Tibial nerve (tissue), 3 donors: ENCODE measurements around the gene GRM8.

ENCODE experiments used
- POLR2A ChIP-seq, 2 donors: fragments of 450-650 bp; IDR thresholded peaks; one replicate each; pipeline ENCODE4 v1.6.1; 2017; ENCODE audit warnings: antibody characterized with exemption in 2 of 2, mild to moderate bottlenecking in 2 of 2, moderate library complexity in 2 of 2
- TF ChIP-seq, protein P1 (sequence below), 5 experiments: fragments of 200-600 bp in 3 of 5; fragments of 450-650 bp in 2 of 5; sonication (generic) in 3 of 5; IDR thresholded peaks; one replicate each; pipeline ENCODE4 v1.5.1; 2016 to 2019; ENCODE audit warnings: antibody characterized with exemption in 5 of 5, mild to moderate bottlenecking in 3 of 5, moderate library complexity in 2 of 5

DNA sequence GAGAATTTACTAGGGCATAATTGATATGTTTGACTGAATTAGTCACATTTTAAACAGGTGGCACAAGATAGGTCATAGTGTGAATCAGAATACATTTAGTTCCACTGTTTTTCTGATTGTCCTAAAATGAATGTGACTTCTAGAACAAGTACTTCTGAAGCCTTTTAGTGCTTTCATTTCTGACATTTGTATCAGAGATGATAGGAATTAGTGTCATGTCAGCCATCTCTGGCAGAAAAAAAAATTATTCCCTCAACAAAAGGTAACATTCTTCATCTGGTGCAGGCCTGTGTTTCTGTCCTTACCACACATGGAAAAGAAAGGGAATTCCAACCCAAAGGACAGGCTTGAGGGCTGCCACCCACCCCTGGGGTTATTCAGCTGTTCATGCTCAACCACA, 21.3 kb downstream of the GRM8 start:
- TF ChIP-seq POLR2A (IDR thresholded peaks at IDR 0.05), result no peak
- TF ChIP-seq, protein P1, sequence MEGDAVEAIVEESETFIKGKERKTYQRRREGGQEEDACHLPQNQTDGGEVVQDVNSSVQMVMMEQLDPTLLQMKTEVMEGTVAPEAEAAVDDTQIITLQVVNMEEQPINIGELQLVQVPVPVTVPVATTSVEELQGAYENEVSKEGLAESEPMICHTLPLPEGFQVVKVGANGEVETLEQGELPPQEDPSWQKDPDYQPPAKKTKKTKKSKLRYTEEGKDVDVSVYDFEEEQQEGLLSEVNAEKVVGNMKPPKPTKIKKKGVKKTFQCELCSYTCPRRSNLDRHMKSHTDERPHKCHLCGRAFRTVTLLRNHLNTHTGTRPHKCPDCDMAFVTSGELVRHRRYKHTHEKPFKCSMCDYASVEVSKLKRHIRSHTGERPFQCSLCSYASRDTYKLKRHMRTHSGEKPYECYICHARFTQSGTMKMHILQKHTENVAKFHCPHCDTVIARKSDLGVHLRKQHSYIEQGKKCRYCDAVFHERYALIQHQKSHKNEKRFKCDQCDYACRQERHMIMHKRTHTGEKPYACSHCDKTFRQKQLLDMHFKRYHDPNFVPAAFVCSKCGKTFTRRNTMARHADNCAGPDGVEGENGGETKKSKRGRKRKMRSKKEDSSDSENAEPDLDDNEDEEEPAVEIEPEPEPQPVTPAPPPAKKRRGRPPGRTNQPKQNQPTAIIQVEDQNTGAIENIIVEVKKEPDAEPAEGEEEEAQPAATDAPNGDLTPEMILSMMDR (IDR thresholded peaks at IDR 0.05), result no peak
